ENCODE data around the gene LRRC8C.

DNA sequence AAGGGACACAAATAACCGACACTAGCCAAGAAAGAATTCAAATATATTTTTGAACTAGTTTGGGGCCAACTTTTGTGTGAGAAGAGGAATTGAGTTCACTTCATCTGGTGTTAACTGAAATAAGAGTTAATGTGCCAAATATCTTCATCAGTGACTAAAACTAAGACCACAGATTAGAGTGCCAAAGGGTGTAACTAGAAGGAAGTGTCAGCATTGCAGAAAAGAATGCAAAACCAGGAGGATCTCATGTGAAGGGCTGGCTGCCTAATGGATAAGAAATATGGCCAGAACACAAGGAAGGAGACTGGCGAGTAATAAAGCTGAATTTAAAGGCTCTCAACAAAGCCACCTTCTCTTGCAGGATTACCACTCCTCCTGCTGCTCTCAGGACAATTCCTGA, 126.1 kb downstream of the LRRC8C start:
- TF ChIP-seq POLR2AphosphoS5 (IDR thresholded peaks at IDR 0.05; ENCODE audit: low read depth, low read length) (no peak), POLR2A (IDR thresholded peaks at IDR 0.05; ENCODE audit: low read depth, low read length) (no peak)

Measured in GM12891 (cell line).